Activated naive CD4-positive, alpha-beta T cell treated with anti-CD3 and anti-CD28 coated beads, Interleukin-2, amount 10 ng/mL, durations not matched to agents 7 days and 5 days (primary cell): ENCODE measurements around the gene AOPEP.

Experiments used
- CTCF ChIA-PET: fragments of 350-600 bp; sonication (Branson Sonifier 250); formaldehyde crosslinking; loops from one replicate; lab custom pipeline; 2021; ENCODE audit warnings: antibody characterized with exemption; lab: Charles Lee
- DNase-seq: peaks from one replicate; pipeline ENCODE4 v3.0.0-alpha.2; 2020
- H3K27ac Mint-ChIP-seq: one replicate; pipeline ENCODE4 v1.8.0; 2021; ENCODE audit warnings: mild to moderate bottlenecking, moderate library complexity, mixed read lengths
- H3K27me3 Mint-ChIP-seq: one replicate; pipeline ENCODE4 v1.8.0; 2021; ENCODE audit warnings: mild to moderate bottlenecking, mixed read lengths
- H3K36me3 Mint-ChIP-seq: one replicate; pipeline ENCODE4 v1.8.0; 2021; ENCODE audit warnings: mixed read lengths
- H3K4me1 Mint-ChIP-seq: one replicate; pipeline ENCODE4 v1.8.0; 2021; ENCODE audit warnings: mixed read lengths
- H3K4me3 Mint-ChIP-seq: one replicate; pipeline ENCODE4 v1.8.0; 2021; ENCODE audit warnings: mild to moderate bottlenecking, moderate library complexity, mixed read lengths
- H3K9me3 Mint-ChIP-seq: one replicate; pipeline ENCODE4 v1.8.0; 2021; ENCODE audit warnings: mixed read lengths

The AOPEP gene

GRCh38 chr9:94913550-94913949, 187.1 kb downstream of the AOPEP start:
- Mint-ChIP-seq H3K27me3 (no peaks in the 10 kb centered on the region), H3K4me1 (peaks cover 2% of the 10 kb centered on the region), H3K4me3 (no peak overlapping the region), H3K36me3 (no peaks in the 10 kb centered on the region), H3K9me3 (no peaks in the 10 kb centered on the region), H3K27ac (no peak overlapping the region)
- CTCF ChIA-PET: no interaction called here
- DNase-seq: no peak

GRCh38 chr9:94915476-94916450, 189.3 kb downstream of the AOPEP start:
- Mint-ChIP-seq H3K27ac (no peak overlapping the region), H3K27me3 (no peaks in the 10 kb centered on the region), H3K4me3 (no peak overlapping the region), H3K9me3 (no peaks in the 10 kb centered on the region), H3K4me1 (no peaks in the 10 kb centered on the region), H3K36me3 (no peaks in the 10 kb centered on the region)
- DNase-seq: peak; percentile 13
- CTCF ChIA-PET: no interaction called here

- peak; percentile 18 for DNase-seq
- Mint-ChIP-seq H3K27ac (no peak overlapping the region), H3K4me3 (no peak overlapping the region), H3K9me3 (no peaks in the 10 kb centered on the region), H3K27me3 (no peaks in the 10 kb centered on the region), H3K4me1 (no peaks in the 10 kb centered on the region), H3K36me3 (no peaks in the 10 kb centered on the region)
- CTCF ChIA-PET: interaction anchor here (1.3 to 2.0 kb wide), 3 partner anchors 133 to 235 kb away, joined by 3 to 5 read pairs (median 4); no protein-coding TSS in a partner anchor
Measured at GRCh38 chr9:94916956-94917355, 190.5 kb downstream of the AOPEP start.

- H3K27ac Mint-ChIP-seq: no peak overlapping the region
Measured at GRCh38 chr9:94918038-94918753, 191.7 kb downstream of the AOPEP start.

GRCh38 chr9:94919376-94920098, 193.0 kb downstream of the AOPEP start:
- Mint-ChIP-seq H3K36me3 (no peaks in the 10 kb centered on the region), H3K27me3 (no peaks in the 10 kb centered on the region), H3K4me1 (no peaks in the 10 kb centered on the region), H3K27ac (no peak overlapping the region), H3K4me3 (no peak overlapping the region), H3K9me3 (no peaks in the 10 kb centered on the region)
- CTCF ChIA-PET: no interaction called here
- peak; percentile 4 for DNase-seq

More at GRCh38 chr9:94918038-94918753, 191.7 kb downstream of the AOPEP start:
- no peaks in the 10 kb centered on the region for H3K9me3 Mint-ChIP-seq
- no peak overlapping the region for H3K4me3 Mint-ChIP-seq
- peak; percentile 21 for DNase-seq
- H3K27me3 Mint-ChIP-seq: no peaks in the 10 kb centered on the region
- no peaks in the 10 kb centered on the region for H3K36me3 Mint-ChIP-seq
- H3K4me1 Mint-ChIP-seq: no peaks in the 10 kb centered on the region
- CTCF ChIA-PET: interaction anchor here (0.8 to 2.0 kb wide), 5 partner anchors 39 to 237 kb away, joined by 3 to 5 read pairs (median 3); no protein-coding TSS in a partner anchor

- peak; percentile 7 for DNase-seq
- H3K27ac Mint-ChIP-seq: no peak overlapping the region
- no peak overlapping the region for H3K4me3 Mint-ChIP-seq
- no peaks in the 10 kb centered on the region for H3K36me3 Mint-ChIP-seq
- H3K27me3 Mint-ChIP-seq: no peaks in the 10 kb centered on the region
- no peaks in the 10 kb centered on the region for H3K4me1 Mint-ChIP-seq
- CTCF ChIA-PET: no interaction called here
- no peaks in the 10 kb centered on the region for H3K9me3 Mint-ChIP-seq
Measured at GRCh38 chr9:94920420-94921091, 194.1 kb downstream of the AOPEP start.

GRCh38 chr9:94921092-94921471, 194.6 kb downstream of the AOPEP start:
- CTCF ChIA-PET: no interaction called here
- peak; percentile 11 for DNase-seq
- H3K9me3 Mint-ChIP-seq: no peaks in the 10 kb centered on the region
- H3K27ac Mint-ChIP-seq: no peak overlapping the region
- H3K4me3 Mint-ChIP-seq: no peak overlapping the region
- no peaks in the 10 kb centered on the region for H3K36me3 Mint-ChIP-seq
- no peaks in the 10 kb centered on the region for H3K4me1 Mint-ChIP-seq
- H3K27me3 Mint-ChIP-seq: no peaks in the 10 kb centered on the region

- no peak overlapping the region for H3K27ac Mint-ChIP-seq
- H3K4me3 Mint-ChIP-seq: no peak overlapping the region
- H3K9me3 Mint-ChIP-seq: no peaks in the 10 kb centered on the region
- no peaks in the 10 kb centered on the region for H3K27me3 Mint-ChIP-seq
- CTCF ChIA-PET: no interaction called here
- no peaks in the 10 kb centered on the region for H3K36me3 Mint-ChIP-seq
- no peak for DNase-seq
- H3K4me1 Mint-ChIP-seq: no peaks in the 10 kb centered on the region
Measured at GRCh38 chr9:94921656-94922055, 195.2 kb downstream of the AOPEP start.

GRCh38 chr9:94922098-94922607, 195.7 kb downstream of the AOPEP start:
- Mint-ChIP-seq H3K9me3 (no peaks in the 10 kb centered on the region), H3K4me1 (no peaks in the 10 kb centered on the region), H3K36me3 (no peaks in the 10 kb centered on the region), H3K27me3 (no peaks in the 10 kb centered on the region), H3K4me3 (no peak overlapping the region), H3K27ac (no peak overlapping the region)
- CTCF ChIA-PET: interaction anchor here (1.4 kb wide), 1 partner anchor 208 kb away, joined by 3 read pairs; no protein-coding TSS in a partner anchor
- peak; percentile 18 for DNase-seq

GRCh38 chr9:94922691-94923107, 196.2 kb downstream of the AOPEP start:
- no peaks in the 10 kb centered on the region for H3K9me3 Mint-ChIP-seq
- H3K4me3 Mint-ChIP-seq: no peak overlapping the region
- H3K27me3 Mint-ChIP-seq: no peaks in the 10 kb centered on the region
- H3K4me1 Mint-ChIP-seq: no peaks in the 10 kb centered on the region
- CTCF ChIA-PET: interaction anchor here (1.4 kb wide), 1 partner anchor 208 kb away, joined by 3 read pairs; no protein-coding TSS in a partner anchor
- no peaks in the 10 kb centered on the region for H3K36me3 Mint-ChIP-seq
- DNase-seq: no peak
- H3K27ac Mint-ChIP-seq: no peak overlapping the region

- H3K9me3 Mint-ChIP-seq: no peaks in the 10 kb centered on the region
- H3K27ac Mint-ChIP-seq: no peak overlapping the region
- DNase-seq: peak; percentile 8
- no peaks in the 10 kb centered on the region for H3K4me1 Mint-ChIP-seq
- no peaks in the 10 kb centered on the region for H3K27me3 Mint-ChIP-seq
- CTCF ChIA-PET: interaction anchor here (1.4 kb wide), 1 partner anchor 207 kb away, joined by 3 read pairs; no protein-coding TSS in a partner anchor
- H3K4me3 Mint-ChIP-seq: no peak overlapping the region
- H3K36me3 Mint-ChIP-seq: no peaks in the 10 kb centered on the region
Measured at GRCh38 chr9:94923326-94924089, 197.0 kb downstream of the AOPEP start.

- peak; percentile 13 for DNase-seq
- CTCF ChIA-PET: no interaction called here
- H3K36me3 Mint-ChIP-seq: no peaks in the 10 kb centered on the region
Measured at GRCh38 chr9:94925751-94926430, 199.4 kb downstream of the AOPEP start.

More at GRCh38 chr9:94925751-94926430, 199.4 kb downstream of the AOPEP start:
- Mint-ChIP-seq H3K27ac (no peak overlapping the region), H3K4me3 (no peak overlapping the region), H3K9me3 (no peaks in the 10 kb centered on the region), H3K4me1 (no peaks in the 10 kb centered on the region), H3K27me3 (peaks cover 3% of the 10 kb centered on the region)
